HG02763 (cell line): Measurements from ENCODE around the gene LMAN2.
A peak's percentile ranks its signal among the peaks of the same experiment; 100 is the strongest.

Experiments
- ATAC-seq: cut with Tn5 transposase; IDR thresholded peaks from one replicate; pipeline ENCODE4 v1.9.1; 2021; ENCODE audit warnings: mild to moderate bottlenecking, moderate library complexity; ENCODE audit not compliant: unreplicated experiment

LMAN2 gene

GRCh38 chr5:177328545-177329231 lies 22.8 kb downstream of the LMAN2 start:
- no peak for ATAC-seq

- ATAC-seq, result no peak
Observed at GRCh38 chr5:177327539-177328522, 23.6 kb downstream of the LMAN2 start.

DNA sequence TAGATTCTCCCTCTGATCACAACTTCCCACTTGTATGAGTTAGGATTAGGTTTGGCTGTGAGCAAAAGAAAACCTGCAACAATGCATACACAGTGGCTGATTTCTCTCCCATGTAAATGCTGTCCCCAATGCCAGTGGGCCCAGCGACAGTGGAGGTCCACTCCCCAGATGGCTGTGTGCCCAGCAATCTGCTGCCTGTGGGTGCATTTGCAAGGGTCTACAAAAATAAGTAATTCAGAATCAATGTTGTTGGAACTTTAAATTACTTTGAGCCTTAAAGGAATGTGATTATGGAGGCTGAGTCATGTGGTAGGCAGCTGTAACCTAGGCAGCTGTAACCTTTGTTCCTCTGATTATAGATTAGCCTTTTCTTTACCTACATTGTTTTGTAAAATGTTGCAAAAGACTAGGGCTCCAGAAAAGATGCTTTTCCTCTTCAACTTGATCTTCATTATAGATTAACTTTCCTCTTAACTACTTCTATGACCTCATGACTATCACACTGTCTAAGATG lies 25.5 kb downstream of the LMAN2 start:
- no peak for ATAC-seq

GRCh38 chr5:177320879-177321278 lies 30.6 kb downstream of the LMAN2 start:
- ATAC-seq, result no peak

- no peak for ATAC-seq
Observed at GRCh38 chr5:177319913-177320588, 31.4 kb downstream of the LMAN2 start.

- ATAC-seq, result no peak
Observed at GRCh38 chr5:177317959-177318377, 33.5 kb downstream of the LMAN2 start.

DNA sequence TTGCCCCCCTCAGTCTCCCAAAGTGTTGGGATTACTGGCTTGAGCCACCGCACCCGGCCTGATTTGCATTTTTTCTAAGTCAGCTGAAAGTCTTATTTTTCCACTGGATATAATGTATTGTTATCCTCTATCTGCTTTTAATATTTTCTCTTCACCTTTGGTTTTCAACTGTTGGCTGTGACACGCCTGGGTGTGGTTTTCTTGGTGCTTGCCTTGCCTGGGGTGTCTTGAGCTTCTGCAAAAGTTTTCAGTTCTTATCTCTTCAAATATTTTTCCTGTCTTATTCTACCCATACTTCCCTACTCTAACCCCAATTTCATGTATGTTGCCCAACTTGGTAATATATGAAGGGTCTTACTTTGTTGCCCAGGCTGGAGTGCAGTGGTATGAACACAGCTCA lies 35.5 kb downstream of the LMAN2 start:
- no peak for ATAC-seq

GRCh38 chr5:177315411-177315810 lies 36.1 kb downstream of the LMAN2 start:
- no peak for ATAC-seq

DNA sequence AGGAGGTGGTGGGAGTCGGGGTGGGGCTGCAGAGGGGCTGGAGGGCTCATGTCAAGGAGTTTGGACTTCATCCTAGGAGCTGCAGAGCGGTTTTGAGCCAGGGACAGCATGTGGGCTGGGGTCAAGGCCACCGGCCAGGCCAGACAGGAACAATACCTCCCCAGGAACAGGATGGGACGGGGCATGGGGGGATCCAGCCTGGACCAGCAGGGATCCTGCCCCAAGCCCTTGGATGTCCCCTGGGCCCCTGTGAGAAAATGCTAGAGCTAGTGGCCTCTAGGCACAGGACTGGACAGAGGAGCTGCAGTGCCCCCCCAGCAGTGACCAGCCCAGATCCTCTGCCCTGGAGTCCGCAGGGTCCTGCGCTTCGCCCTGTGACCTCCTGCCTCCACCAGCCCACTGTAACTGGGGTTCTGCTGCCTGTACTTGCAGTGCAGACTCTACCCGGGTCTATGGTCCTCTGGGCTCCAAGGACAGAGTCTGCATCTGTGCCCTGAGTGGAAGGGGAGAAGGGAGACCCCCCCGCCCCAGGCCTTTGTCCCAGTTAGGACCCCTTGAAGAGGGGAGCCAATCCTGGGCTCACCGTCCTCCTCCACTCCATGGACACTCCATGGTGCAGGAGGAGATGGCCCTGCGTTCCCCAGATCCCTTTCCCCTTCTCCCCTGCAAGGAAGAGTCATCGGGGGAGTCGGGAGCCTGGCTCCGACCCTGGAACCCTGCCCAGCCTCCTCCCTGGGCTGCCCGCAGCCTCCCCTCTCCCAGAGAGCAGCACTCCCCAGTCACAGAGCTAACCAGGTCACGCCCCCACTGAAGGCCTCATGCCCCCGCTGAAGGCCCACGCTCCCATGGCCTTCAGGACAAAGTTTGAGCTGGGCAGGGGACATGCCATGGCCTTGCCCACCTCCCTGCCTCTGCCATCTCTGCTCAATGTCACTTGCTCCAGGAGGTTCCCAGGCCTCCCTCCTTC lies 36.8 kb downstream of the LMAN2 start:
- no peak for ATAC-seq

- ATAC-seq, result no peak
Observed at GRCh38 chr5:177313561-177314259, 37.8 kb downstream of the LMAN2 start.

GRCh38 chr5:177312649-177313181 lies 38.8 kb downstream of the LMAN2 start:
- peak; percentile 12 for ATAC-seq

DNA sequence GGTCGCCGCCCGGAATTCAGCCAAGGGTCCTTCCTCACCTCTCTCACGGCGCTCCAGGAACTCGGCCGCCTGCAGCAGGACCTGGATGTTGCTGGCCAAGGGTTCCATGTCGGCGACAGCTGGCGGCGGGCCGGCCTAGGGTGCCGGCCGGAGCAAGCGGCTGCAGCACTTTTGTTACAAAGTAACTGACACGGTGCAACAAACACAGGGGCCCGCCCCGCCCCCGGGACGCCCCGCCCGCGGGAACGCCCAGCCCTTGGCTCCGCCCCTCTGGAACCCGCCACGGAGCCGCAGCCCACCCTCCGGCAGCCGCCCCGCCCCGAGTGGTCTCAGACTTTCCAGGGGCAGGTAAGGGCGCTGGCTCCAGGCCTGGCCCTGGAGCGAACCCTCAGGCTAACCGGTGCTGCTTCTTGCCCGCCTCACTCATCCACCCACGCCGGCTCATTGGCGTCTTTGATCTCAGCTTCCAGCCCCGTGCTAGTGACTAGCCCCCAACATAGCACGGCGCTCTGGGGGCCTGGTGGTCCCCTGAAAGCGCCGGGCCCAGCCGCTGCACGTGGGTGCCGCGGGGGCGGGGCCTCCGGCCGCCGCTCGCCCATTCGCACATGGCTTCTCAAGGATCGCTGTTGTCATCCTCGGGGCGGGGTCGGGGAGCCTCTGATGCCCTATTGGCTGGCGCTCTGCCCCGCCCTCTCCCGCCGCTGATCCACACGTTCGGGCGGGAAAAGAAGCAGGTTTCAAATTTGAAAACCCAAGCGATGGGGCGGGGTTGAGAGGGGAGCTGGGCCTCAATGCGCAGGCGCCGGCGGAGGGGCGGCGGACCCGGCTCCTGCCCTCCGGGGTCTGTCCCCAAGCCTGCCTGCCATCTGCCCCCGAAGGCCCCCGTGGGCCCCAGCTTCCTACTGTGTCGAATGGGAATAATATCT lies 39.5 kb downstream of the LMAN2 start, which contains the start of gene MXD3:
Gene MXD3 (minus strand): TSS at position 176 of the 926 bp plus-strand sequence. CDS start 68 bp downstream, at position 108.
- peak; percentile 76 for ATAC-seq

DNA sequence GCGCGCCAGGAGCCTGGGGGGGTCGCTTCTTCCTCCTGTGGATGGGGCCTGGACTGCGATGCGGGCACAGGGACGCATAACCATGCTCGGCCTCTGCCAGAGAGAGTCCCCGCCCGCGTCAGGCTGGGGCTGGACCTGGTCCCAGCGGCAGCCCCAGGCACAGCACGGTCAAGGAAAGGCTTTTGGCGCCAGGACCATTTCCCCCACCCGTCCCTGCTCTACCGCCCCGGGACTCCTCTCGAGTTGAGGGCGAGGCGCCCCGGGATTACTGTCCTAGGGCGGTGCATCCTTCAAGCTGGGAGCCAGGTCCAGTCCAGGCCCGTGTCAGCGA lies 40.1 kb downstream of the LMAN2 start:
- peak; percentile 1 for ATAC-seq

DNA sequence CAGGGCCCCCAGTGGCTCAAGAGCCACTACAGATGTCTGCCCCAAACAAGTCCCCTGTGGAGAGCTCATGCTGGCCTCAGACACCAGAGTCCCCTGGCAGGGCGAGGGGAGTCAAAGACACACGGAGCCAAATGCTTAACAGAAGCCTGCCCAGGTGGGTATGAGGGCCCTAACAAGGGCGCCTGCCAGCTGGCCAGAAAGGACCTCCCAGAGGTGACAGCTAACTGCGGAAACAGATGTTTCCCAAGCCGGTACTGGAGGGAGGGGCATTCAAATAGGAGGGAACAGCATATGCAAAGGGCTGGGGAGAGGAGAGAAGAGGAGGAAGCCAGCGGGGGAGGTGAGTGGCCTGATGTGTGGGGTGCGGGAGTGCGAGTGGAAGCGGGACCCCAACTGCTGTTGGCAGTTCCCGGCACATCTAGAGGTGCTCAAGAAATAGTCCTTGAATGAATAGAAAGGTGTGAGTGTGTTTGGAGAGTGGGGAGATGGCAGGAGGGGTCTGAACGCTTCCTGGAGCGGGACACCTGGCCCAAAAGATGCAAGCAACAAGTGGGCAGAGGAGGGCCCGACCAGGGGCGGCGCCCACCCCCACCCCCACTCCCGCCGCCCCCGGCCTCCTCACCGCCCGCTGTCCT lies 40.6 kb downstream of the LMAN2 start:
- no peak for ATAC-seq

- no peak for ATAC-seq
Observed at GRCh38 chr5:177310332-177310731, 41.1 kb downstream of the LMAN2 start.

DNA sequence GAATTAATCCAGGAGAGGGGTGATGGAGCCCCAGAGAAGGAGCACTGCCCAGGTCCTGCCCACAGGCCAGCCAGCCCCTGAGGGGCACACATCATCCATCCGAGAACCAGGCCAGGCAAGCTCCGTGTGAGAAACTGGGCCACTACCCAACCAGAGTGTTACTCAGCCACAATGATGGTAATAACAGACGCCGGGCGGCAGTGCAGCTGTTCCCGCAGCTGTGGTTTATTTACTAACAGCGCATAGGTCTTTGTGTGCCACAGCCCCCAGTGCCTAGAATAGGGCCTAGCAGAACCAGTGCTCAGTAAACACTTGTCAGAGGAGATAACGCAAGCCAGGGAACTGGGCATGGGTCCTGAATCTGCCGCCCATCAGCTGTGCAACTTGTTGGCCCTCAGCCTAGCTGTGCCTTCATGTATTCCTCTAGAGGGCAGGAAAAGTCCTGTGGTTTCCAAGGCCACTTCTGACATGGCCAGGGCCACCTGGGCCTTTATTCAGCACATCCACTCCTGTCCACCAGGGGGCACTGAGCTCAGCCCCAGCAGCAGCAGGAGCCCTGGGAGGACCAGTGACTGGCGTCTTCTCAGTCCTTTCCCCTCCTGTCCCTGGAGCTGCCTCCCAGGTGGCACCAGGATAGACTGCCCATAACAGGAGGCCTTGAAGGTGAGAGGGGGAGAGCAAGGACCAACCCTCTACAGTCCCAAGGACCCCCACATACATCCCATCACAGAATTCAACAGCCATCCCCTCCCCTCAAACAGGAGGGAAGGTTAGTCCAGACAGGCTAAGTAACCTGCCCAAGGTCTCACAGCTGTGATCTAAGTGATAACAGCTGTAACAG lies 41.9 kb downstream of the LMAN2 start:
- no peak for ATAC-seq

- no peak for ATAC-seq
Observed at GRCh38 chr5:177308740-177309139, 42.7 kb downstream of the LMAN2 start.
